HG03066 (cell line): ENCODE measurements around the gene CDC25B.
A peak's percentile ranks its signal among the peaks of the same experiment; 100 is the strongest.

ENCODE experiments used
- ATAC-seq: cut with Tn5 transposase; IDR thresholded peaks from one replicate; pipeline ENCODE4 v1.9.1; 2021; ENCODE audit warnings: low read depth; ENCODE audit not compliant: unreplicated experiment

Gene CDC25B

GRCh38 chr20:3795511-3796468, at the start of gene CDC25B:
Gene CDC25B, plus strand, starts transcription at chr20:3796310. Its CDS starts 222 bp downstream, at chr20:3796532.
- peak; percentile 67 for ATAC-seq

- ATAC-seq = no peak
These were observed 48.6 kb upstream of the CDC25B start for GRCh38 chr20:3747471-3747870.

GRCh38 chr20:3748073-3748472, 48.0 kb upstream of the CDC25B start:
- no peak for ATAC-seq

DNA sequence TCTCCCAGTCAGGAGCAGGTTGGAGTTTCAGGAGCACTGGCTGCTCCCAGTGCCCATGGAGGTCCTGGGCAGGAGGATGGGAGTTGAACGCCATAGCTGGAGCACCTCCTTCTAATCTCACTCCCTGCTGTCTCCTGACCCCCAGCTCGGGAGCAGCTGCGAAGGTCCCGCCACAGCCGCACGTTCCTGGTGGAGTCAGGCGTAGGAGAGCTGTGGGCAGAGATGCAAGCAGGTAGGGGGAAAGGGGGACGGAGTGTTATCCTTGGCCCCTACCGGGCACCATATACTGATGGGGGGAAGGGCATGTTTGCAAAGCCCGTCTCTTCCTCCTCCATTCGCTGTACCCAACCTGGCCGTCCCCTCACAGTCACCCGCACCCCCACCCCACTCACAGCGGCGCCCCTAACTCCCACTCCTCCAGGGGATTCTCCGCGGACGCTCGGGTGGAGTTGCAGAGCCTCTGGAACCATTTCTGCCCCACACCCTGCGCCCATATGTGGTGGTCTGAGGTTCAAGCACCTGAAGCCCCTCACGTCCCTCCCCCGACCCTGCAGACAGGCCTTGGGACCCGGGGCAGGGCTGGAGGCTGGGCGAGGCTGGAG, 46.9 kb upstream of the CDC25B start:
- no peak for ATAC-seq

DNA sequence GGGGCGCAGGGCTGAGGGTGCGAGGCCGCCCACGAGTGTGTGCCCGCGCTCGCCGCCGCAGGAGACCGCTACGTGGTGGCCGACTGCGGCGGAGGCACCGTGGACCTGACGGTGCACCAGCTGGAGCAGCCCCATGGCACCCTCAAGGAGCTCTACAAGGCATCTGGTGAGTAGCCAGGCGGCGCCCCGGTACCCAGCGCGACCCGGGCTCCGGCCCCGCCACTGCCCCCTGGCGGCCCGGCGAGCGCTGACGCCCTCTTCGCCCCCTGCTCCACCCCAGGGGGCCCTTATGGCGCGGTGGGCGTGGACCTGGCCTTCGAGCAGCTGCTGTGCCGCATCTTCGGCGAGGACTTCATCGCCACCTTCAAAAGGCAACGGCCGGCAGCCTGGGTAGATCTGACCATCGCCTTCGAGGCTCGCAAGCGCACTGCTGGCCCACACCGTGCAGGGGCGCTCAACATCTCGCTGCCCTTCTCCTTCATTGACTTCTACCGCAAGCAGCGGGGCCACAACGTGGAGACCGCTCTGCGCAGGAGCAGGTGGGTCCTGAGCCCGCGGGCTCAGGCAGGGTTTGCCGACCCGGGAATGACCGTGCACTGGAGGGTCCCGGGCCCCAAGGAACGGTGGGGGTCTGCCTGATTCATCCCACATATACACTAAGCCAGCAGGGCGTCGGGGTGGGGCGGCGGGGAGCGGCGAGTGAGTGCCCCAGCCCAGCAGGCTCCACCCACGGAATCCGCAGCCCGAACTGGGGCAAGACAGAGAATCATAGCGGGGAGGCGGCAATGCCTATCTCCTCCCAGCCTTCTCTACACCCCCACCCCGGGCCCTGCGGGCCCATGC, 46.2 kb upstream of the CDC25B start:
- ATAC-seq = no peak

- ATAC-seq = no peak
These were observed 44.8 kb upstream of the CDC25B start for GRCh38 chr20:3751305-3751674.

GRCh38 chr20:3751675-3752385, 44.3 kb upstream of the CDC25B start:
- no peak for ATAC-seq

DNA sequence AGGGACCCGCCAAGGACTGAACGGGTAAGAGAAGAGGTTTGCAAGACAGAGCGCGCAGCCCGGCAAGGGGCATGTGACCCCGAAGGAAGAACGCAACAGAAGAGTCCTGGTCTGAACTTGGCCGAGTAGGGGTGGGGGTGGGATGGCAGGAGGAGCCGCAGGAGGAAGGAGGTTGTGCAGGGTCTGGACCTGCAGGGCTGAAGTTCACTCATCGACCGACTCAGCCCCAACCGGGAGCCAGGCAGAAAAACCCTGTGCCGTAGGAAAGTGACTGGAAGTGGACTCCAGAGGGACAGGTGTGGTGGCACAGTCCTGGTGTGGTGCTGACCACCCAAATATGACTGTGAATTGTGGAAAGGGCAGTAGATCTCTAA, 43.7 kb upstream of the CDC25B start:
- no peak for ATAC-seq

- ATAC-seq = no peak
These were observed 43.0 kb upstream of the CDC25B start for GRCh38 chr20:3753098-3753497.

DNA sequence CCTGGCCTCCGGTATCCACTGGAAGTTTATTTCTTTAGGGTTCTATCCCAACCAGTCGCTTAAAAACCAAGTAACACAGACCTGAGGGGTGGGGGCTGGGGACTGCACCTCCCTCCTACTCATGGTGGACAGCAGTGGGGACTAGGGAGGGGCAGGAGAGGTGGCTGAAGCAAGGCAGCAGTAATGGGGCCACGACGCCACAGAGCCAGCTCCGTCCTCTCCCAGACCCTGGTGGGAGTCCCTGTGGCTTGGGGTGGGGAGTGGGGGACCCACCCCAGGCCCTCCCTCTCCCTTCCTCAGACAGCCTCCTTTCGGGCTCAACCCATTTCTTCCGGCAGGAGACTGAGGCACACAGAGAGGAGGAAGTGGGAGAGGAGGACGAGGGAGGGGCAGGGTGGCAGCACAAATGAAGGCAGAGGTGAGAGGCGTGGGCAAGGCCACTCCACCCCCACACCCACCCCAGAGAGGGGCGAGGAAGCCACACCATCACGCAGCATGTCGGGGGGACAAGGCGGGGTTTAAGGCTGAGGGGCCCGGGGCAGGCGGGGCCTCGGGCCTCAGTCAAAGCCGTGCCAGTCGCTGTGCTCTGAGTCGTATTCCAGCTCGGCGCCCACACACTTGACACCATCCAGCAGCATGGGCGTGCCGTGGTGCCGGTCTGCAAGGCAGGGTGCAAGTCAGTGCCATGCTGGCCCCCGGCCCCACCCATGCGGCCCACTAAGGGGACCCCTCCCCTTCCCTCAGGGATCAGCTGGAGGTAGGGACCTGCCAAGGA, 42.4 kb upstream of the CDC25B start:
- ATAC-seq = no peak

- ATAC-seq = no peak
These were observed 41.9 kb upstream of the CDC25B start for GRCh38 chr20:3754276-3754630.

DNA sequence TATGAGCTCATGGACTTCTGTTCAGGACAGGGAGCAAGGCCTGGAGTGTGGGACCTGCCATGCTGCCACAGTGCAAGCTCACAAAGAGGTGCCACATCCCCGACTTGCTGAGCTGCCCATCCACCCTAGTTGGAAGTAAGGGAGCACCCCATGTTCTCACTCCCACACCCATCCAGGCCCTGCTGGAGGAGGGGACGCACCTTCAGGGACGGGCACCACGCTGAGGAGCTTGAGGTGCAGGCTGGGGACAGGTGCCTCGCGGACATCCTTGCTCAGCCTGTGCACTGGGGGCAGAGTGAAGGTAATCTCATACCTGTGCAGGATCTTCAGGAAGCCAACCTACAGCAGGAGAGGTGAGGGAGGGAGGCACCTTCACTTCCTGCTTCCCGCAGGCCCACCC, 40.8 kb upstream of the CDC25B start:
- no peak for ATAC-seq

- ATAC-seq = no peak
These were observed 40.2 kb upstream of the CDC25B start for GRCh38 chr20:3755814-3756480.

- no peak for ATAC-seq
These were observed 38.8 kb upstream of the CDC25B start for GRCh38 chr20:3757268-3757667.

DNA sequence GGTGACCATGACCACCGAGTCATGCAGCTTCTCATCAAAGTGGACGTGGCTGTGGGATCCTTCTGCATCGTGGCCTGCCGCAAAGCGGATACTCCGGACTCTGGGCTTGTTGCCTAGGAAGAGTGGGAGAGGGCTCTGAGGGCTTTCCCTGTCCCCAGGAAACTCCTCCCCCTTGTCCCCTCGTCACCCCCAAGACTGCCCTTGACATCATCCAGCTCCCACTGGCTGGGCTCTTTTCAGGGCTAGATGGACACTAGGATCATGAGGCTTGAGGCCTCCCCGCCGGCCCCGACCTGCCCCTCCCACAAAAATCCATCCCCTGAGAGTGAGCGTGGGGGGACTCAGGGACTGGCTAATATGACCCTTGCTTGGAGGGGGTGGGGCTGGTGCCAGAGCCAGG, 37.5 kb upstream of the CDC25B start:
- no peak for ATAC-seq

- no peak for ATAC-seq
These were observed 36.7 kb upstream of the CDC25B start for GRCh38 chr20:3759316-3759823.

DNA sequence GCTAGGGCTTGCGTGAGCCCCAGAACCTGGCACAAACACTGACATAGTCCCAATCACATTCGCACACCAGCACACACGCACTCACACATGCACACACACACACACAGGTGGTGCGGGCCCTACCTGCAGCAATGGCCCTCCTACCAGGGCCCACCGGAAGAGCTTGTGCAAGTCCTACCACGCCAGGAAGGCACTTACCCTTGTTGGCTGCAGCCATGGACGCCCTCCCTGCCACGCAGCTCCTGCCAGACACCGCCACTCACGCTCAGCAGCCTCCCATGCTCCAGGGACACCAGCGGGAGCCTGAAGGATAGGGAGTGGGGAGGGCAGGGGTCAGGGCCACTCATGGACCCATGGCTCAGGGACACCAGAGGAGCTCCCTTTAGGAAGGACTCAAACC, 36.2 kb upstream of the CDC25B start:
- no peak for ATAC-seq

DNA sequence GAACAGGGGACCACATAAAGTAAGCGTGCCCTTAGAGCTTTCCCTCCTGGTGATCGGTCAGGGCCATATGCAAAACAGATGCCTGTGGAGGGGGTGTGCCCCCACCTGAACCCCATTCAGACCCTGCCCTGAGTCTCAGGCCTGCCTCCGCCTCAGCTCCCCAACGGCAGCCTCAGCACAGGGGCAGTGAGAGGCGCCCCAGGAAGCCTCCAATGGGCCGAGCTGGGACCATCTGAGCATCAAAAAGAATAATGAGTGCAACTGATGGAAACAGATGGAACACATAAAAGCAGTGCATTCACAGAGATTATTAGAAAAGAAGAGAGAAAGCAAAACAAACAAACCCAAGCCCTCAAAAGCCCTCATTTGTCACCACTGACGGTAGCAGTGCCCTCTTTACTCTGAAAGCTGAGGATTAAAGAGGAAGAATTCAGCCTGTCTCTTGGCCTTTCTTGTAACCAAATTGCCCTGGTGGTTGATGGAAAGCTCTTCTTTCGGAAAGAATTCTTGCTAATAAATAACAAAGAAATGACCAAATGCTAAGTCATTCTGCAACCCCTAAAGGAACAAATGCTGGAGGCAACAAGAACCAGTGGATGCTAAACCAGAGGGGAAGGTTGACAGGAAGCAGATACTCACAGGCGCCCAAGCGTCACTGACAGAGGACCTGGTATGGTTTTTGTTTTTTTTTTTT, 35.3 kb upstream of the CDC25B start:
- no peak for ATAC-seq
